ENCODE data around the gene ARHGAP21. TPM values are rescaled to one million over a fixed set of nuclear protein-coding genes. Genes with fewer than 3 reads are reported as not detected.

Gene ARHGAP21
- total RNA-seq, 4 donors from 2014 or later, result 83.2 to 118 (median 86.3) TPM

DNA sequence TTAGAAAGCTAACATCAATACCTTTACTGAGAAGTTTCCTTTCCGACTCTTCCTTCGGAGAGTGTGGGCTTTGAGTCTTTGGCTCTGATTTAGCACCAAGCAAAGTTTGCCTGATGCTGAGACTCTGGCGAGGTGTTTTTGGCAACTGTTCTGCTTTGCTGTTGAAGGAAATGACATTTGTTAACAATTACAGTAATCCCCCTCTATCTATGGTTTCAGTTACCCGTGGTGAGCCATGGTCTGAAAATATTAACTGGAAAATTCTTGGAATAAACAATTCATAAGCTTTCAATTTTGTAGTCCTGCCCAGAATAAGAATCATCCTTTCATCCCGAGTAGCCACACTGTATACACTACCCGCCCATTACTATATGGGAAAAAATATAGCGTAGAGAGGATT, 126.3 kb downstream of the ARHGAP21 start:
- H3K36me3 ChIP-seq, result peaks cover 18 to 35% of the 10 kb centered on the region in 2 donors
- no peak for DNase-seq
- H3K27ac ChIP-seq, result no peak overlapping the region
- H3K4me1 ChIP-seq, result no peaks in the 10 kb centered on the region
- TF ChIP-seq POLR2A (IDR thresholded peaks at IDR 0.05), result no peak
- no peak for TF ChIP-seq CTCF (IDR thresholded peaks at IDR 0.05)
- intact Hi-C loops (cut with DNase I), result no loop called here
- no peaks in the 10 kb centered on the region for H3K27me3 ChIP-seq
- no peaks in the 10 kb centered on the region for H3K9me3 ChIP-seq
- 94% methylated on average over 7 of the region's 7 CpGs for WGBS, 2 donors
- no peak overlapping the region for H3K4me3 ChIP-seq (replicated peaks in 1 of 3)

GRCh38 chr10:24596217-24596930, 127.3 kb downstream of the ARHGAP21 start:
- Histone ChIP-seq H3K36me3 (peaks cover 26 to 42% of the 10 kb centered on the region in 2 donors), H3K4me3 (replicated peaks in 1 of 3) (no peak overlapping the region), H3K9me3 (no peaks in the 10 kb centered on the region), H3K27me3 (no peaks in the 10 kb centered on the region), H3K4me1 (no peaks in the 10 kb centered on the region), H3K27ac (no peak overlapping the region)
- intact Hi-C loops (cut with DNase I), result no loop called here
- 90 to 95% methylated on average over 11 of the region's 11 CpGs for WGBS, 2 donors
- DNase-seq, result no peak
- TF ChIP-seq POLR2A (IDR thresholded peaks at IDR 0.05) (no peak), CTCF (IDR thresholded peaks at IDR 0.05) (no peak)

GRCh38 chr10:24590697-24591457, 132.8 kb downstream of the ARHGAP21 start:
- no peaks in the 10 kb centered on the region for H3K9me3 ChIP-seq
- no peaks in the 10 kb centered on the region for H3K4me1 ChIP-seq
- H3K27me3 ChIP-seq, result no peaks in the 10 kb centered on the region
- DNase-seq, result no peak
- H3K36me3 ChIP-seq, result peaks cover 35% of the 10 kb centered on the region in 2 donors
- TF ChIP-seq POLR2A (IDR thresholded peaks at IDR 0.05), result no peak
- TF ChIP-seq CTCF (IDR thresholded peaks at IDR 0.05), result no peak
- intact Hi-C loops (cut with DNase I), result no loop called here
- H3K27ac ChIP-seq, result no peak overlapping the region
- no peak overlapping the region for H3K4me3 ChIP-seq (replicated peaks in 1 of 3)

GRCh38 chr10:24589265-24589664, 134.4 kb downstream of the ARHGAP21 start:
- H3K36me3 ChIP-seq, result peaks cover 26 to 43% of the 10 kb centered on the region in 2 donors
- intact Hi-C loops (cut with DNase I), result no loop called here
- no peak for DNase-seq

More at GRCh38 chr10:24589265-24589664, 134.4 kb downstream of the ARHGAP21 start:
- Histone ChIP-seq H3K27me3 (no peaks in the 10 kb centered on the region), H3K4me3 (replicated peaks in 1 of 3) (no peak overlapping the region), H3K27ac (no peak overlapping the region), H3K4me1 (no peaks in the 10 kb centered on the region), H3K9me3 (no peaks in the 10 kb centered on the region)
- WGBS, 2 donors, result 92 to 97% methylated on average over 2 of the region's 2 CpGs
- TF ChIP-seq POLR2A (IDR thresholded peaks at IDR 0.05), result no peak
- no peak for TF ChIP-seq CTCF (IDR thresholded peaks at IDR 0.05)

All from thyroid gland (tissue), 4 donors.